Kidney (tissue), 14 donors: ENCODE measurements around the gene TRAF1. TPM values are rescaled to one million over a fixed set of nuclear protein-coding genes. Genes with fewer than 3 reads are reported as not detected.

Source experiments
- DNase-seq, 5 donors: peaks; one replicate each; pipeline ENCODE4 v3.0.0-alpha.2; 2013 to 2020
- FAIRE-seq: peaks from 2 replicates; lab custom pipeline; 2012; peaks lifted over from hg19 to GRCh38; lab: Jason Lieb, UNC
- H3K27ac ChIP-seq, 2 donors: one replicate each; pipeline ENCODE4 v1.7.0; 2013; ENCODE audit warnings: low read depth in 2 of 2, low read length in 2 of 2, inconsistent platforms in 1 of 2
- H3K27me3 ChIP-seq: one replicate; pipeline ENCODE4 v1.7.1; 2013; ENCODE audit warnings: low read length, inconsistent platforms; ENCODE audit not compliant: control insufficient read depth, insufficient read depth
- H3K36me3 ChIP-seq, 3 donors: one replicate each; pipeline versions ENCODE4 v1.7.0 to v1.7.1; 2013; ENCODE audit warnings: low read length in 3 of 3, control low read depth in 1 of 3, inconsistent platforms in 1 of 3; ENCODE audit not compliant: insufficient read depth in 3 of 3, control insufficient read depth in 2 of 3
- H3K4me1 ChIP-seq, 3 donors: one replicate each; pipeline versions ENCODE4 v1.7.0 to v1.7.1; 2013; ENCODE audit warnings: low read length in 3 of 3, inconsistent platforms in 1 of 3, low read depth in 1 of 3; ENCODE audit not compliant: control insufficient read depth in 2 of 3, insufficient read depth in 2 of 3
- H3K4me3 ChIP-seq, 3 donors: one replicate each; pipeline versions ENCODE4 v1.7.0 to v1.8.1; 2013; ENCODE audit warnings: low read length in 3 of 3, control low read depth in 1 of 3, inconsistent platforms in 1 of 3
- H3K9ac ChIP-seq, 3 donors: one replicate each; pipeline versions ENCODE4 v1.7.0 to v1.7.1; 2013; ENCODE audit warnings: low read length in 3 of 3, control low read depth in 1 of 3, inconsistent platforms in 1 of 3
- H3K9me3 ChIP-seq, 3 donors: one replicate each; pipeline versions ENCODE4 v1.7.0 to v1.7.1; 2013; ENCODE audit warnings: low read length in 3 of 3, control low read depth in 1 of 3, inconsistent platforms in 1 of 3; ENCODE audit not compliant: control insufficient read depth in 2 of 3, insufficient read depth in 1 of 3
- CTCF ChIP-seq: IDR thresholded peaks from 3 replicates; pipeline ENCODE4 v1.5.1; 2012; ENCODE audit warnings: mild to moderate bottlenecking, moderate library complexity, borderline replicate concordance; ENCODE audit not compliant: insufficient read depth; ENCODE audit errors: extremely low read depth
- intact Hi-C: fragments of 100-400 bp; cut with DNase I; formaldehyde crosslinking; loops from one replicate; pipeline ENCODE4 v1.11.1; 2022
- polyA plus RNA-seq: library from polyadenylated mRNA; stranded (reverse); fragments of 350-450 nt; fragmentation: Illumina TruSeq; extraction: RNeasy Lipid Tissue Mini Kit (QIAGEN cat#74804); gene quantifications from one replicate; pipeline ENCODE4 v1.2.3, GENCODE V29; 2014; ENCODE audit warnings: low read depth, low replicate concordance; ENCODE audit not compliant: insufficient read depth
- total RNA-seq: library from RNA; stranded (reverse); fragmentation: NEBNext Ultra II Directional; extraction: Animal tissue kit (Norgen Biotek cat#: 25700); gene quantifications from one replicate; pipeline ENCODE4 v1.2.1, GENCODE V29; 2021
- donor health status: control.
- donor health status: control.
- donor health status: control.
- donor health status: control.
- donor health status: control.
- donor health status: DM: yes; HTN: yes; CAD: no.
- donor health status: Normal renal cell carcinoma (clear cell type).

Gene TRAF1
- total and polyA plus RNA-seq, 2 donors from 2014 or later, result 3.1 to 10.9 TPM

GRCh38 chr9:120885958-120886357 is 40.6 kb downstream of the TRAF1 start:
- peak in 3 of 5 donors; percentile 33 to 79 (median 42) for DNase-seq
- Histone ChIP-seq H3K4me3 (no peak overlapping the region), H3K27ac (no peak overlapping the region), H3K27me3 (no peaks in the 10 kb centered on the region), H3K9me3 (no peaks in the 10 kb centered on the region), H3K36me3 (no peaks in the 10 kb centered on the region), H3K9ac (no peak overlapping the region), H3K4me1 (no peaks in the 10 kb centered on the region)
- intact Hi-C loops, result no loop called here
- no peak for TF ChIP-seq CTCF
- no peak for FAIRE-seq

GRCh38 chr9:120885457-120885856 is 41.1 kb downstream of the TRAF1 start:
- no peaks in the 10 kb centered on the region for H3K9me3 ChIP-seq
- no peak for DNase-seq
- no peaks in the 10 kb centered on the region for H3K36me3 ChIP-seq
- H3K4me3 ChIP-seq, result no peak overlapping the region
- no peak overlapping the region for H3K9ac ChIP-seq
- H3K4me1 ChIP-seq, result no peaks in the 10 kb centered on the region
- H3K27ac ChIP-seq, result no peak overlapping the region
- no peak for TF ChIP-seq CTCF
- intact Hi-C loops, result no loop called here
- no peaks in the 10 kb centered on the region for H3K27me3 ChIP-seq
- FAIRE-seq, result no peak

GRCh38 chr9:120883608-120883996 is 43.0 kb downstream of the TRAF1 start:
- intact Hi-C loops, result no loop called here
- Histone ChIP-seq H3K4me1 (no peaks in the 10 kb centered on the region), H3K36me3 (no peaks in the 10 kb centered on the region), H3K27me3 (no peaks in the 10 kb centered on the region), H3K9me3 (no peaks in the 10 kb centered on the region), H3K27ac (no peak overlapping the region), H3K4me3 (no peak overlapping the region), H3K9ac (no peak overlapping the region)
- no peak for DNase-seq
- FAIRE-seq, result no peak
- TF ChIP-seq CTCF, result no peak
